ENCODE data around the gene JAK1.

The JAK1 gene

GRCh38 chr1:64979358-64979757, 13.0 kb upstream of the JAK1 start:
- DNase-seq = no peak

GRCh38 chr1:64976361-64976760, 10.0 kb upstream of the JAK1 start:
- no peak for DNase-seq

GRCh38 chr1:64975740-64976139, 9.4 kb upstream of the JAK1 start:
- DNase-seq = no peak

GRCh38 chr1:64975127-64975526, 8.8 kb upstream of the JAK1 start:
- no peak for DNase-seq

GRCh38 chr1:64974288-64974825, 8.0 kb upstream of the JAK1 start:
- no peak for DNase-seq

- DNase-seq = no peak
Observed at GRCh38 chr1:64973061-64973647, 6.8 kb upstream of the JAK1 start.

- DNase-seq = no peak
Observed at GRCh38 chr1:64969305-64970046, 3.1 kb upstream of the JAK1 start.

- no peak for DNase-seq
Observed at GRCh38 chr1:64967381-64967780, 1.0 kb upstream of the JAK1 start.

GRCh38 chr1:64965366-64966157, 787 bp downstream of the JAK1 start:
- DNase-seq = peak; percentile 75

- DNase-seq = no peak
Observed at GRCh38 chr1:64963466-64963865, 2.9 kb downstream of the JAK1 start.

GRCh38 chr1:64962441-64962840, 3.9 kb downstream of the JAK1 start:
- peak; percentile 34 for DNase-seq

- DNase-seq = no peak
Observed at GRCh38 chr1:64961923-64962322, 4.4 kb downstream of the JAK1 start.

- DNase-seq = no peak
Observed at GRCh38 chr1:64960731-64961130, 5.6 kb downstream of the JAK1 start.

GRCh38 chr1:64959986-64960385, 6.4 kb downstream of the JAK1 start:
- no peak for DNase-seq

- no peak for DNase-seq
Observed at GRCh38 chr1:64956733-64957441, 9.5 kb downstream of the JAK1 start.

GRCh38 chr1:64956010-64956640, 10.2 kb downstream of the JAK1 start:
- DNase-seq = no peak

- no peak for DNase-seq
Observed at GRCh38 chr1:64955097-64956009, 11.0 kb downstream of the JAK1 start.

- DNase-seq = no peak
Observed at GRCh38 chr1:64953241-64953640, 13.1 kb downstream of the JAK1 start.

GRCh38 chr1:64950284-64950809, 16.0 kb downstream of the JAK1 start:
- DNase-seq = no peak

GRCh38 chr1:64948905-64949833, 17.2 kb downstream of the JAK1 start:
- no peak for DNase-seq

All from activated T-cell treated with anti-CD3 and anti-CD28 coated beads, Interleukin-2, amount 50 U/mL, for 1 hour (primary cell).